HG03280 (cell line): Measurements from ENCODE around the gene PEAR1.

Experiments
- ATAC-seq: cut with Tn5 transposase; IDR thresholded peaks from one replicate; pipeline ENCODE4 v1.9.1; 2021; ENCODE audit warnings: mild to moderate bottlenecking, moderate library complexity; ENCODE audit not compliant: unreplicated experiment

Gene PEAR1

DNA sequence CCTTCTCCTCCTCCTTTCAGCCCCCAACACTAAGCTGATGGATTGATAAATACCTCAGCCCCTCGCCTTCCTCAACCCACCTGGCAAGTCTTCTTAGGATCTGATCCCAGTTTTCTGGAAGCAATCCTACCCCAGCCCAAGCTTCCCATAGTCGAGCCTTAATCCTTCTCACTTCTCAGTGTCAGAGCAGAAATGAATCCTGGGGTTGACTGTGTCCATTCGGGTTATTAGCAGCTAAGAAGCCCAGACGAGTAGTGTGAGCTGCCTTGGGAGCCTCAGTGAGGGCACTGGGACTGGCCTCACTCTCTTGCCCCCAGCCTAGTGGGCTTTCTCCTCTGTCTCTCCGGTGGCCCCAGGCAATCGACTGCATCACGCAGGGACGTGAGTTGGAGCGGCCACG, 12.4 kb upstream of the PEAR1 start:
- no peak for ATAC-seq

DNA sequence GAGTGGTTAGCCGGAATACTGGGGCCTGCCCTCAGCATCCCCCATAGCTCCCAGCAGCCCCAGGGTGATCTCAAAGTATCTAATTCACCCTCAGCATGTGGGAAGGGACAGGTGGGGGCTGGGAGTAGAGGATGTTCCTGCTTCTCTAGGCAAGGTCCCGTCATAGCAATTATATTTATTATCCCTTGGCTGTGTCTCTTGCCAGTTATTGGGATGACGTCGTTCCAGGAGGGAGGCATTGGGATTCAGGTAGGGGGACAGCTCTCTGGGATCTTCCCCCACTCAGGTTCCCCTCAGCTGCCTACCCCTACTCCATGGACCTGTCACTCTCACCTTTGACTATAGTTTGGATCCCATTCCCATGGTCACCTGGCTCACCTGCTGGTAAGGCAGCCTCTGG, 11.9 kb upstream of the PEAR1 start:
- ATAC-seq = no peak

DNA sequence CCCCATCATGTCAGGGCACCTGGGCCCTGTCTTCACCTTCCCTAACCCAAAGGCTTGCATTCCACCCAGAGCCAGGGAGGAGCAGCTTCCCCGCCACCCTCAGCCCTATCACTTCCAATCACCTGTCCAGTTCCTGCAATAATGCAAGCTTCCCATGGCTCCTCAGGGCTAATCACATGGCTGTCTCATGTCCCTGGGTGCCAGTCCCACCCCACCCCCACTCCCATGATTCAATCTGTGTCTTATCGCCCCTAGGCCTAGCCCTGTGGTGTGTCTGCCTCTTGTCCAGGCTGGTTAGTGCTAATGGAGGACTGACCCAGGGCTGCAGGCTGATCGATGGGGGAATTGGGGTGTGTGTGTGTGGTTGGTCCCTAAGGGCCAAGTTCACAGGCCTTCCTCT, 11.0 kb upstream of the PEAR1 start:
- ATAC-seq = no peak

DNA sequence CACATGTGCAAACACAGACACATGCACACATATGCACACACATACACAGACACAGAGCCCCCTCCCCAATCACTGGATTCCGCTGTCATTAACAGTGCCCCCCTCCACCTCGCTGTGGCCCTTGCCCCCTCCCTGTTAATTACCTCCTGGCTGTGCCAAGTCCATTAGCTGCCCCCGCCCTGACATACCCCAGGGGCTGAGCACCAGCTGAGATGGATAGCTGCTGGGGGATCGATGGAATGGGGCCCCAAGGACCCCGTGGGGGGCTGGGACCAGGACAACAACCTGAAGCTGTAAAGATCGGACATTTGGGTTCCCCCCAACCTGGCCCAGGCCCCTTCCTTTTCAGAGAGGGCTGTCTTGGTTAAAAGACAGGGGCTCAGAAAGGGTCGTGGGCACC, 9.6 kb upstream of the PEAR1 start:
- ATAC-seq = no peak

DNA sequence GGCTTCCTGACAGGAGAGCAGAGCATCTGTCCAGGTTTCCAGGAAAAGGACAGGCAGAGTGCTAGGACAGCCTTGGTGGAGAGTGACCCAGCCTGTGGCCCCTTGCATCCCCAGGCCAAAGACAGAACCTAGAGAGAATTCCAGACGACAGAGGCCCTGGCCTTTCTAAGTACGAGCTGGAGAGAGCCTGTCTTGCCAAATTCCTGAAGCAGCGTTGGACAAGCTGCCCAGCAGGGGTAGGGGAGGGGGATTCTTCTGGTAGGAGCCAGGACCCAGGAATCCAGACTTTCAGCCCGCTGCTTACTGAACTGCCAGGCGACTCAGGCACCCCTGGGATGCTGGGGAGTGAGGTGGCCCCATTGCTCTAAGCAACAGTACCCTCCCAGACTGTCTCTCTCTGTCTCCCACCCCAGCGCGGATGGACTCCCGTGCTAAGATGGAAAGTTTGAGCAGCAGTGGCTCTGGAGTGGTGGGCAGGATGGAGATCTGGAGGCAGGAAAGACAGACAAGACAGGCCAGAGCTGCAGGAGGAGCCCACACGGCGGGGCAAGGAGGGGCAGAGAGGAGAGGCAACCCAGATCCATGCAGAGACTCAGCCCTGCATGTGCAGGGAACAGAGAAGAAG, 8.8 kb upstream of the PEAR1 start:
- no peak for ATAC-seq

DNA sequence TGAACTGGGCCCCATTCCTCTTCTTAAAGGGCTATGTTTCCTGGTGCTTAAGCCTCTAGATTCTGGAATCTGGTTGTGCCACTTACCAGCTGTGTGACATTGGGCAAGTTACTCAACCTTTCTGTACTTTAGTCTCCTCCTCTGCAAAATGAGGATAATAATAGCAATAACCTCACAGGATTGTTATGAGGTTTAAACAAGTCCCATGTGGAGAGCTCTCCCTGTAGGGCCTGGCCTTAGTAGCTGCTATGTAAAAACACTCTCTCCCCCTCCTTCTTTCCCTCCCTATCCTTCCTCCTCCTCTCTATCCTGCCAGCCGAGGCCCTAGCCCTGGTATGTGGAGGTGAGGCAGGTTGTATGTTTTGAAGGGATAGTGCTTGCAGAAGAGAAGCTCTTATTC, 8.2 kb upstream of the PEAR1 start:
- ATAC-seq = no peak

DNA sequence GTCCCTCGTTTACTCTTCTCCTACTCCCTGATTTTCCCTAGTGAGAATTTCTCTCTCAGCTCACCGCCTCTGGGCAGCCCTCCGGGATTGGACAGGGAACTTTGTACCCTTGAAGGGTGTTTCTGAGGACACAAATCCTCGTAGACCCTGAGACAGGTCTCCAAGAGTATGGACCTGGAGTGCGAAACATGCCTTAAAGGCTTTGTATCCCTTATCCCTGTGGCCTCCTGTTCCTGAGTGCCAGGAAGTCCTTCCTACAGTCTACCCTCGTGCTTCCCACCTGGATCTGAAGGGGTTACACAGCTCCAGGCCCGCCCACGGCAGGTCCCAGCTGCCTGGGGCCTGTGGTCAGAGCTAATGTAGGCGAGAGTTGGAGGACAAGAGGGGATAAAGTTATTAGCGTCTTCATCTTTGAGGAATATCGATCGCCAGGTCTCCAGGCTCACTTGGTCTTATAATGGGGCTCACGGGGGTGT, 7.6 kb upstream of the PEAR1 start:
- ATAC-seq = no peak

DNA sequence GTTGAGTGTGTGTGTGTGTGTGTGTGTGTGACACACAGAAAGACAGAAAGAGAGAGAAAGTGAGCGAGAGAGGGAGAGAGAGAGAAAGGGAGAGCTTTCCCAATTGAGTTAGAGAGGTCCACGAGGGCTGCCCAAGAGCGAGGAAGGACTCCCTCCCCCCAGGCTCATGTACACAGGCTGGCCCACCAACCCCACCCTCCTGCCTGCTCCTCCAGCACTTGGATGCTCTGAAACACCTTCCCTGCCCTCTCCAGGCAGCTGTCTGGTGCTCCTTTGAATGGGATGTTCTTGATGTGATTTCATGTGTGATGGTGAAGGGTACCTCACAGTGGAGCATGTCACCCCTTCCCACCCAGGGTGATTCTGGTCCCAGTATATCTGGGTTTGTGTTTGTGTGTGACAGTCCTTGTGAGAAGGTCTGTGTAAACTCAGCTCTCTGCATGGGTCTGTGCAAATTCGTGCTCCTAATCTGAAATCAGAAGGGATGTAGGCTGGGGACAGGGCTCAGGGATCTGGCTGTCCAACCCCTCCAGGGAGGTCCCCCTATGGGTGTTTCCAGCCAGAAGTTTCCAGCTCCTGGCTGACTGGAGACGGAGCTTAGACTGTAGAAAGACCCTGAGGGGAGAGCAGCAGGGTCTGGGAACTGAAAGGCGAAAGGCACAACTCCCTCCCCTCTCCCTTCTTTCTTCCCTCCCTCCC, 6.8 kb upstream of the PEAR1 start:
- ATAC-seq = no peak

DNA sequence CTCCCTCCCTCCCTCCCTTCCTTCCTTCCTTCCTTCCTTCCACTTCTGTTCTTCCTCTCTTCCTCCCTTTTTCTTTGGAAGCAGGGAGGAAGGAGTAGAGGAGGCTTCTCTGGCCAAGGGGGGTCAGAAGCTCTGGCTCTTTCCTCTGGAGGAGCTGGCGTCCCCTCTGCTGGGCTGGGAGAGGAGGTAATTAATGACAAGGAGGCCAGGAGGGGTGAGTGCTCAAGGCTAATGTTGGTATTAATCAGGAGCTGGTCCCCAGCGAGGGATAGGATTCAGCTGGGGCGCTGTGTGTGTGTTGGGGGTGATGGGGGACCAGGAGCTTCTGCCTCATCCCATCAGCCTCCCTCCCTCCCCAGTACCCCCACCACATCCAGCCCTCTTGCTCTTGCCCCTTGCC, 6.2 kb upstream of the PEAR1 start:
- ATAC-seq = no peak

DNA sequence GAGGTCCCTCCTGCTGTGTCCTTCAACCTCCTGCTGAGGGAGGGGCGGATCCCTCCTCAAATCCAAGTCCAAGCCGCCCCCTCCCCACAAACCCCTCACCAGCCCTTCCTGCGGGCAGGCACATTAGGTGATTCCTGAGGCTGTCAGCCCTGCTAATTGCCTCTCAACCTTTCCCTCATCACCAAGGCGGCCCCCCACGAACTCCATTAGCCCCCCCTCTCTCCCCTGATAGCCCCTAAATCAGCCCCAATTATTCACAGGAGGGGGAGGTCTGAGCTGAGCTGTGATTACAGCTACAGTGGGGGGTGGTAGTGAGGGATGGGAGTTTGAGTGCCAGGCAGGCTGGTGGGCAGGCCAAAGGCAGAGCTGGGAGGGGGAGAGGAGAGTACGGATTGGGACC, 5.8 kb upstream of the PEAR1 start:
- ATAC-seq = no peak

DNA sequence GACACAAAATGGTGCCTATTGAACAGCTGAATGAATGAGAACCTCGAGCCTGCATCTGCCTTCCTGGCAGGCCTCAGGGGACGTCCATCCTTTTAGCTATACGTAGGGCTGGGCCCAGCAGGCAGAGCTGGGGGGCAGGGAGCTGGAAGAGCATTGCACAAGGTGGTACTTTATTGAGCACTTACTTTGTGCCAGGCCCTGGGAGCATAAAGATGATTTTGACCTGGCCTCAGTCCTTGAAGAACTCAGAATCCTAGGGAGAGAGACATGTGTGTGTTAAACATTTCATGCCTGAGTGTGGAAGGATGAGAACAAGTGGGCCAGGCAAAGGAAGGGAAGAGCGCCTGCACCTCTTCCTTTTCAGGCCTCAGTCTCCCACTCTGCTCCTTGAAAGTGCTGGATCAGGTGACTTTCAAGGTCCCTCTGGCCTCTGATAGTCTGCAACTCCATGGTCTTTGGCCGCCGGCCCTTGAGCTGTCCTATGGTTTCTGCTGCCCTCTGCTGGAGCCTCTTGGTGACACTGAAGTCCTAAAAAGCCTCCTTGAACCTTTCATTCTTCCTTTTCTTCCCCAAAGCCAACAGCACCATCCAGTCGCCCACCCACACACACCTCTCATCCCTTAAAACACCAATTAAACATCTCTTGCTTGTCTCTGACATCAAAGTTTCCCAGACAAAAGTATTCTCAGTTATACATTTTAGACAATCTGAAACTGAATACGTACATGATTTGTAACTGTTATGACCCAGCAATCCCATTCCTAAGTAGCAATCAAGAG, 3.5 kb upstream of the PEAR1 start:
- no peak for ATAC-seq

DNA sequence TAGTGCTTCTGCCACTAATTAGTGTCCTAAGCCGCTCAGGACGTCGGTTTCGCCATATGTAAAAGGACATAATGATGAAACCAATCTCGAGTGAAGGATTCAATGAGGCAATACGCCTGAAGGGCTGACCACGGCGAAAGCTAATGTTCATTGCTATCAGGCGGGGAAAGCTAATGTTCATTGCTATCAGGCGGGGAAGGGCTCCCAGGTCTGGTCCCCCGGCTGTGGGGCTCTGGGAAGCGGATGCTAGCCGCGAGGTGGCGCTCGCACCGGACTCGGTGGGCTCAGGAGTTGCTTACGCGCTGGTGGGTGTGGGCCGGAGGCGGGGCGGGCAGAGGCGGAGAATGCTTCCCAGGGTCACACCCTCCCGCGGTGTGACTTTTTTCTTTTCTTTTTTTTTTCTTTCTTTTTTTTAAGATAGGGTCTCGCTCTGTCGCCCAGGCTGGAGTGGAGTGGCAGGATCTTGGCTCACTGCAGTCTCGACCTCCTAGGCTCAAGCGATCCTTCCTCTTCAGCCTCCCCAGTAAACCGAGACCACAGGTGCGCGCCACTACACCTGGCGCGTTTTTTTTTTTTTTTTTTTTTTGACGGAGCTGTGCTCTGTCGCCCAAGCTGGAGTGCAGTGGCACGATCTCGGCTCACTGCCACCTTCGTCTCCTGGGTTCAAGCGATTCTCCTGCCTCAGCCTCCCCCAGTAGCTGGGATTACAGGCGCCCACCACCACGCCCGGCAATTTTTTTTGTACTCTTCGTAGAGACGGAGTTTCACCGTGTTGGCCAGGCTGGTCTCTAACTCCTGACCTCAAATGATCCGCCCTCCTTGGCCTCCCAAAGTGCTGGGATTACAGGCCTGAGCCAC, 1.1 kb upstream of the PEAR1 start:
- ATAC-seq = no peak

DNA sequence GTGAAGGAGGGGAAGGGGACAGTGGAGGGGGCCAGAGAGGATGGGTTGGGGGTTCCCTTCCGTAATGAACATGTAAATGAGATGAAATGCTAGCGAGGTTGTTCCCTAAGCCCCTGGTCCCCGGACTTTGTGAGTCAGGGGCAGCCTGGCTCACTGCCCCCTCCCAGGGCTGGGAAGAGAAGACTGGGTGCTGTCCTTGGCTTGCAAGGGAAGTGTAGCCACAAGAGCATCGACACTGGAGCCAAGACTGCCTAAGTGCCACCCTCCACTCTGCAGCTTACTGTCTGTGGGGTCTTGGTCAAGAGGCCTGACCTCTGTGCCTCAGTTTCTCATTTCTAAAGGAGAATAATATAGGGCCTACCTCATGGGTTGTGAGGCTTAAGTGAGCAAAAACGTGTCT, 483 bp downstream of the PEAR1 start:
- ATAC-seq = no peak

DNA sequence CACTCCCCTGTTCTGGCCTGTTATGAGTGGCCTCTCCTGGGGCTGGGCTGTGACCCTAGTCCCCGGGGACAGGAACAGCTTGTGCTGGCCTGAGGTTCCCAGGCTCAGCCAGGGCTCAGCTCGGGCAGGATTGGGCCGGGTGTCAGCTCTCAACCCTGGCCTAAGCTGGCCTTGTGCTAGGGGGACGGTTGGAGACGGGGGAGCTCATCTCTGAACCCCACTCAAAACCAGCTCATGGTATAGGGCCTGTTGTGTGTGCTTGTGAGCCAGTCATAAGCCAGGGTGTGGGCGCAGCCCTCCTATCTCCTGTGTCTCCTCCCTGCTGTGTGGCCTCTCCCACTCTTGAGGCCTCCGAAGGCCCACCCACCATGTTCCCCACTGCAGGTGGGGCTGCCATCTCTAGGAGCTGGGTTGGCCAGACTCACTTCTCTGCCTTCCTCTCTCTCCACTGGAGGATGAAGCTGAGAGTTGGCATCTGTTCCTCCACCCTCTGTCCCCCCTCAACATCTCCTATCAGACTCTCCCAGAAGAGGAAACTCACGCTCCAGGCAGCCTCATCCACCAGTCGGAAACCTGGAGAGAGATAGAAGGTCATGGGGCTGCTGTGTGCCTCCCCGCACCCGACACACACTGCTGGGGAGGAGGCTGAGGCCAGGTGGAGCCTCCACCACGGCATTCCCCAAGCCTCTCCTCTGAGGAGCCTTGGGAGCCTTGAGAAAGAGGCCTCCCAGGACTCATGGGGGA, 1.4 kb downstream of the PEAR1 start:
- ATAC-seq = no peak

DNA sequence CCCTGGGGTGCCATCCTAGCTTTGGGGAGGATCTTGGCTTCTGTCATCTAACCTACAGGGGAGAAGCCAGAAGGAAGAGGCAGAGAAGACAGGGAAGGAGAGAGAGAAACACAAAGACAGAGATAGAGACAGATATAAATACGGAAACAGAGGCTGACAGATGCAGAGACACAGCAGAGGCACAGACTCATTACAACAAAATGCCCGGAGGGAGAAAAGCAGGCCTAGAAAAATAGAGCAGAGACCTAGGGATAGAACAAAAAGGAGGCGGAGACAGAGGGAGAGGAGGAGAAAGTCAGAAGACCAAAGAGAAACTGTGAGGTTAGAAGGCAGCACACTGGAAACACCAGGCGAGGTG, 1.9 kb downstream of the PEAR1 start:
- ATAC-seq = no peak

DNA sequence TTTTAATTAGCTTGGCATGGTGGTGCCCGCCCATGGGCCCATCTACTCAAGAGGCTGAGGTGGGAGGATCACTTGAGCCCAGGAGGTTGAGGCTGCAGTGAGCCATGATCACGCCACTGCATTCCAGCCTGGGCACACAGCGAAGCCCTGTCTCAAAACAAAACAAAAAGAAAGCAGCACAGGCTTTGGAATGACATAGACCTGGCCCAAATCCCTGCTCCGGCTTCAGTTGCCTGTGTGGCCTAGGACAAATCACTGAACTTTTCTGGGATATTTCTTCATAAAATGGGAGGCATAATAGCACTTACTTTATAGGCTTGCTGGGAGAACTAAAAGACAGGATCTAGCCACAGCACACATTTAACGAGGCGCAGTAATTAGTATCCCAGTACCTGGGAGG, 2.4 kb downstream of the PEAR1 start:
- ATAC-seq = no peak

DNA sequence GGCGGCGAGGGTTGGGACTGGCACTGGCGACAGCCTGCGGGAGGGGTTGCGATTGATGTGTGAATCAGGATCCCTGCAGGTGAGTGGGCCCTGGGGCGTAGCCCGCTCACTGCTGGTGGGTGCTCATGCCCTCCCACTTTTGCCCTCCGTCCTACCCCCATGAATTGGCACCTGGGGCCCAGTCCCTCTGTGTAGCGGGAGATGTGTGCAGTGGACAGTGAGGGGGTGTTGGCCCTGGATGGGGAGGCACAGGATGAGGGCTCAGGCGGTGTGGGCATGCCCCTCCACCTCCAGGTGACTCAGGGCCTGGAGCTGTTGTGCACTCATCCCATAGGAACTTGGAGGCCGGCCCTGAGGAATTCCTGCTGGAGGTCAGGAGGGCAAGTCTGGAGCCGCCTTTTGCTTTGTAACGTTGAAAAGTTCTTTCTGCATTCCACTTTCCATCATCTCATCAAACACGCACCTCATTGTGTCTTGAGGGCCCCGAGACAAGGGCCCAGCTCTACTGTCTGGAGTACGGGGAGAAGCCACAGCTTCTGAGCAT, 3.0 kb downstream of the PEAR1 start:
- ATAC-seq = no peak

DNA sequence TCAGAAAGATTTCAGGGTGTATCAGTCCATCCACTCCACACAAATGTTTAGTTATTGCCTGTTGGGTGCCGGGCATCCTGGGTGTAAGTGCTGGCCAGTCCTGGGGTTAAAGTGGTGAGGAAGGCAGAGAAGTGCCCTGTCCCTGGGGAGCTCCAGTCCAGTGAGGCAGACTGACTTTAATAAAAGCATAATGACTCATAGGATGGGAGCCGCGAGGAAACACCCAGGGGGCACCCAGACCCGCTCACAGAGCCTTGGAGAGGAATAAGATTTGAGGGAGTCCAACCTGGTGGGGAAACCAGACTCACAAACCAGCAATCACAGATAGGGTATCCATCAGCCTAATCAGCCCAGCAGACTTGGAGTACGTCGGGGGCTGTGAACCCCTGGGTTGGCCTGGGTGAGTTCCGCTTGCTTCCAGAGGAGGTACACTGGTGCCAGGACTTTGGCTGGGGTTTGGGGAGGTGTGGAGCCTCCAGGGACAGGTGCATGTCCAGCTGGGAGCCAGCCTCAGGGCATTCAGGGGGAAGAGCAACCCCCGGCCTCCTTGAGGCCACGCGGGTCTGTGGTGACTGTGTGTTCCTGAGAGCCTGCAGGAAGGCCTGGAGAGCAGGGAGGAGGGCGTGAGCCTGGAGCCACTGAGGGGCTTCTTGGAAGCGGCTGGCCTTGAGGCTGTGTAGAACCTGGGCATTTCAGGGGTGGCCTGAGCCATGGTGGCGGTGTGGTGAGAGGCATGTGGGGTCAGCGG, 3.7 kb downstream of the PEAR1 start:
- no peak for ATAC-seq

DNA sequence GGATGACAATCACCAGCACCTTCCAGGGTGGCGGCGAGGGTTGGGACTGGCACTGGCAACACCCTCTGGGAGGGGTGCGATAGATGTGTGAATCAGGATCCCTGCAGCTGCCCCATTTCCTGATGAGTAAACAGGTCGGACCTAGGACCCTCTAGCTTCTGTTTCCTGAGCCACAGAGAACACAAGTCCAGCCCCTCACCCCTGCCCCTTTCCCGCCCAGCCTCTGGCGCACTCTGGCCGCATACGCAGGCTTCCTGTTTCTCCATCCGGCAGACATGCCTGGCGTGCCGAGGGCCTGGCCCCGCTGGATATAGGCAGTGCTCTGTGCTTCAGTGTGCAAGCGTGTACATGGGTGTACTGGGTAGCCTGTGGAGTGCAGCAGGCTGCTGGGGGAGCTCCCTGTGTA, 4.6 kb downstream of the PEAR1 start:
- no peak for ATAC-seq
